NCI-H2171 (cell line): Measurements from ENCODE around the gene ADGRG1.

Experiments used
- DNase-seq: peaks from one replicate; lab custom pipeline; 2025; lab: John Stamatoyannopoulos, UW

The ADGRG1 gene

DNA sequence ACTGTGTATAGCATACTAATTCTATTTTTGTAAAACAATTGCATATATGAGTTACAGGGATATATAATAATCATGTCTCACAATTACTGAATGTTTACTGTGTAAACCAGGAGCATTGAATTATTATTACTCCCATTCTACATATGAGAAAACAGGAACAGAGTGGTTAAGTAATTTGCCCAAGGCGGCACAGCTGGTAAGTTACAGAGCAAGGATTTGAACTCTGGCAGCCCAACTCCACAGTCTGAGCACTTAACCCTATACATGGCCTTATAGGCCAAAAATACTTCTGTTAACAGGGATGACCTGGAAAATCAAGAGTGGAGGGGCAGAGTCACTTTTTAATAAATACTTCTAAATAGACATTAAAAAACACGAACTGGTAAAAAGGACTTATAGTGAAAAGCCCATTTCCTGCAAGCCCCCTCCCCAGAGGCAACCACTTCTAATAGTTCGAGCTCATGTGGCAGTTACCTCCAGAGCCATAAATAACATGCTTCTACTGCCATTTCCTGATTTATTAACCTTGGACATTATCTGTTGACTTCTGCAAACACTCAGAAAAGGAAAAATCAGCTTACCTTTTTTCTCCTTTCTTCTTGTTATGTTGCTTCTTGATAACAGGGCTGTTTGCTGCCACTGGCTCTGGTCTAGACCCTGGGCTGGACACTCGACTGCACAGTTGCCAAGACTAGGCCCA is 22.1 kb upstream of the ADGRG1 start:
- DNase-seq: no peak

DNA sequence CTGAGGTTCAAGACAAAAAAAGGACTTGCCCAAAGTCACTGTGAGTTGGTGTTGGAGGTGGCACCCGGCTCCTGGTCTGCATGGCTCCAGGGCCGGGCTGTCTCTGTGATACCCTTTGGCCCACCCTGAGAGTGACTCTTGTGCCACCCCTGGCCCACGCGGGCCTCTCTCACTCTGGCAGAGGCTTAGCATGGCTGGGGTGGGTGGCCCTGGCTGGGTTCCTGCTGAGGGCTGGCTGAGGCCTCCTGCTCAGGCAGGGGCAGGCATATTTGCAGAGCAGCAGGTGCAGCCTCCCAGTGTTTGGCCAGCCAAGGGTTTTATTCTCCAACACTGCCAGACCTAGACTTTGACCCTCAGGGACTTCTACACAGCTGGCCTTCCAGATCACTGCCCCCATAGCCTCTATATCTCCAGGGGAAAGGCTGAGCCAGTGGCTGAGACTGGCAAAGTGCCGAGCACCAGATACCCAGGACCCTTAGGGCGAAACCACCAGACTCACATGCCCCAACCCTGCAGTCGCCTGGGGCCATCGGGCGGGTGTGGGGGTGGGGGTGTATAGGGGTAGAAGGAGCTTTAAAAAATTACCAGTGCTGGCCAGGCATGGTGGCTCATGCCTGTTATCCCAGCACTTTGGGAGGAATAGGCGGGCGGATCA is 21.5 kb upstream of the ADGRG1 start:
- DNase-seq: no peak

DNA sequence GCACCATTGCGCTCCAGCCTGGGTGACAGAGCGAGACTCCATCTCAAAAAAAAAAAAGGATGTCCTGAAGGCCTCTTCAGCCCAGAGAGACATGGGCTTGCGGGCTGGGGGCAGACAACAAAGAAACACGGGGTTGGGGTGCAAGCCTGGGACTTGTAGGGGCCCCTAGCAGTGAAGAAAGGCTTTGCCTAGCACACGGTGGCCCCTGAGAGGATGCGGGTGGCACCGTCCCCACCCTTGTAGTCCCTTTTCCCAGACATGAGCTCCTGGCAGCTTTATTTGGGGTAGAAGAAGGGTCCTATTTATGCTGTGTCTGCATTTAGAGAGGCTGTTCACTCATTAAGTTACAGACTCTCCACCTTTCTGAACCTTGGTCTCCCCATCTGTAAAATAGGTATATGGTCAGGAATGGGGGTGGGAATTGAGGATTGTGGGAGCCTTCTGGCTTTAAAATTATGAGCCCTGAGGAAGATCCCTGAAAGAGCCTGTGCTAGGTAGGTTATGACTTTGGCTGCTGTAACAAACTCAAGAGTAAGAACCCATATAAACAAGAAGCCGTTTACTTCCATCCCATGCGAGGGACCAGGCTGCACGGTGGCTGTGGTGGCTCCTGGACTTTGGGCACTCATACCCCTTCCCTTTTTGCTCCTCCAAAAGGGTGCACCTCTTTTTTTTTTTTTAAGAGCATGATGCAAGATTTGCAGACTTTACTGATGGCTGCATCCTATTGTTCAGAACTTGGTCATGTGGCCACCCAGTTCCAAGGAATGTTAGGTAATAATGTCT is 20.6 kb upstream of the ADGRG1 start:
- no peak for DNase-seq

- DNase-seq: no peak
These were observed 19.8 kb upstream of the ADGRG1 start for GRCh38 chr16:57608462-57609113.

- DNase-seq: no peak
These were observed 18.7 kb upstream of the ADGRG1 start for GRCh38 chr16:57609541-57610401.

GRCh38 chr16:57610611-57611010 is 17.8 kb upstream of the ADGRG1 start:
- no peak for DNase-seq

DNA sequence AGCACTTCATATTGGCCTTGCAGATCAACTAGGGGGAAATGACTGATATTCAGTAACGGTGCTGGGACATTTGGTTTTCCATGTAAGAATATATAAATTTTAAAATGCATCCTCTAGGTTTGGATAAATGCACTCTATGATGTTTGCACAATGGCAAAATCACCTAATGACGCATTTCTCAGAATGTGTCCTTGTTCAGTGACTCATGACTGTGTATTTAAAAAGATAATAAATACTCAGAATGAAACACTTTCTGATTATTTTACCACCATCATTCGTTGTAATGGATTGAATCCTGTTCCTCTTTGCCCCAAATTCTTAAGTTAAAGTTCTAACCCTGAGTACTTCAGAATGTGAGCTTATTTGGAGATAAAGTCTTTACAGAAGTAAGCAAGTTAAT is 17.2 kb upstream of the ADGRG1 start:
- no peak for DNase-seq

GRCh38 chr16:57611706-57612105 is 16.7 kb upstream of the ADGRG1 start:
- DNase-seq: peak; percentile 56

GRCh38 chr16:57612494-57612893 is 15.9 kb upstream of the ADGRG1 start:
- no peak for DNase-seq

GRCh38 chr16:57613514-57613913 is 14.9 kb upstream of the ADGRG1 start:
- no peak for DNase-seq

DNA sequence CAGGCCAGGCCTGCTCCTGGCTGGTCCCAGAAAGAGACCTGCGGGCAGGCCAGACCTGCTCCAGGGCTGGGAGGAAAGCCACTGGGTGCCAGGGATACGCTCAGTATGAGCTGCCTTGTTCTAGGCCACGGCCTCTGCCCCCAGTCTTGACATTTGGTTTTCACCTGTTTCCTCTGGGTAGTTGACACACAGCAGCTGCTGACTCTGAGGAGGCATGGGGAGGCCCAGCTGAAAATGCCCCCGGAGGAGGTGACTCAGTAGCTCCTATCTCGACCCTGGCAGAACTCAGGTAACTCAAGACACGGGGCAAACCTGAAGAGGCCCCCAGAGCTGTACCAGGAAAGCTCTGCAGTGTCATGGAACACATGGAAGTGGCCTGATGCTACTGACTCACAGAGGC is 13.9 kb upstream of the ADGRG1 start:
- no peak for DNase-seq

- DNase-seq: no peak
These were observed 13.5 kb upstream of the ADGRG1 start for GRCh38 chr16:57614944-57615343.

GRCh38 chr16:57615813-57616212 is 12.6 kb upstream of the ADGRG1 start:
- no peak for DNase-seq

DNA sequence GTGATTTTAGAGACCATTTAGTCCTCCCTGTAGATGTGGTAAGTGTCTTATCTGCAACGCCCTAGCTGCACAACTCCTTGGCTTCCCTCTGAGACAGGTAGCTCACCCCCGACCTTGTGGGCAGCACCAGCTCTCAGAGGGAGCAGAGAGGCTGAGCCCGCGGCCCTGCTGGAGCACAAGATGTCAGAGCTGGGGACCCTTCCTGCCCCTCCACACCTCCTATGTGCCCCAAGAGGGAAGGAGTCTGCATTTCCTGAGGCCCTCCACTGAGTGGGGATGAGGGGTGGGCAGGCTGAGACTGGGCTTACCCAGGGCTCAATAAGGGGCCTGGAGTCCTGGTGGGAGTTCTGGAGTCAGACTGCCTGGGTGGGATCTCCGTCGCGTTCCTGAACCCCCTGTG is 12.2 kb upstream of the ADGRG1 start:
- DNase-seq: no peak

GRCh38 chr16:57616876-57617275 is 11.6 kb upstream of the ADGRG1 start:
- no peak for DNase-seq

- no peak for DNase-seq
These were observed 10.8 kb upstream of the ADGRG1 start for GRCh38 chr16:57617604-57618111.

DNA sequence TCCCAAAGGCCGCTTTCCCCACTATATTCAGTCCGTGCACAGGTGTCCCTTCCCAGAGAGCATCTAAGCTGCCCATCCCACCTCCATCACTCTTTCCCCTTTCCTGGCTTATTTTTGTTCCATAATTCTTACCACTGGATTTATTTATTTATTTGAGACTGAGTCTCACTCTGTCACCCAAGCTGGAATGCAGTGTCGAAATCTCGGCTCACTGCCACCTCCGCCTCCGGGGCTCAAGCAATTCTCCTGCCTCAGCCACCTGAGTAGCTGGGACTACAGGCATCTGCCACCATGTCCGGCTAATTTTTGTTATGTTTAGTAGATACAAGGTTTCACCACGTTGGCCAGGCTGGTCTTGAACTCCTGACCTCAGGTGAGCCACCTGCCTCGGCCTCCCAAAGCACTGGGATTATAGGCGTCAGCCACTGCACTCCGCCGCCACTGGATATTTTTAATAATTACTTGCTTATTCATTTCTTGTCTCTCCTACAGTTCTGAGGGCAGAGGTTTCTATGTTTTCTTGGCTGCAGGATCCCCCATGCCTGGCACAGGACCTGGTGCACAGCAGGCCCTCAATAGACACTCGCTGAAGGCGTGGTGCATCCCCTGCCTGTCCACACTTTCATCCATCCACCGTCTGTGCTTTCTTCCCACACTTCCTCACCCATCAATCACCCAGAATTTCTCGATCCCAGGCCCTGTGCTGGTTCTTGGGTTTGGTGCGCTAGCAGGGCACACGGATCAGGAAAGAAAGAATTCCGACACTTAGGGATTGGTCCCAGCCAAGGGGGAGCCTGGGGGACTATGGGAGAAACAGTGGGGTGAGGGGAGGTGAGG is 9.9 kb upstream of the ADGRG1 start:
- DNase-seq: no peak

GRCh38 chr16:57619133-57619605 is 9.3 kb upstream of the ADGRG1 start:
- no peak for DNase-seq

DNA sequence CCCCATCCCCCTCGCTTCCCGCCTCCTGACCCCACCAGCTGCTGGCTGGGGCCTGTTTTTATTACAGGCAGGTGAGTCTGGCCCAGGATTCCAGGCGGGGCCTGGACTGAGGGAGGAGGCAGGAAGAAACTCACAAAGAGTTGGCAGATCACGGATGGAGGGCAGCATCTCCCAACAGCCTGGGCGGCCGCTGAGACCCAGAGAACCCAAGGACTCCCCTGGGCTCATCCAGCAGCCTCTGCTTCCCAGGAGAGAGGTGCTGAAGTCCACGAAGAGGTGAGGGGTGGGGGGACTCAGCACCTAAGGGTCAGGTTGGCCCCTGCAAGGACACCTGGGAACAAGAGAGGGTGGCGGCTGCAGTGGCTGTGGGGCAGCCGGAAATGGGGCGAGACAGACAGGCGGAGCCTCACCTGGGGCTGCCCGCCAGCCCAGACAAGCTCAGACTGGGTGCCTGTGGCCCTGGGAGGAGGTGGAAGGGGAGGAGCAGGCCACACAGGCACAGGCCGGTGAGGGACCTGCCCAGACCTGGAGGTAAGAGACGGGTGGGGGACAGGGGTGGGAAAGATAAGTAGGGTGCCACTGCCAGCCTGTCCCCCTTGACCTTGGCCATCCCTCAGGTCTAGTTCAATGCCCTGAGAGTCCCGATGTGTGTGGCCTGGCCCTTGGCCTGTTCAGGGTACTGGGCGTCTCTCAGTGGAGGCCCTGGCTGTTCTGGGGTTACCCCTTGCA is 8.7 kb upstream of the ADGRG1 start:
- peak; percentile 57 for DNase-seq
